Keratinocyte (primary cell): ENCODE results near the gene OMP. TPM values are rescaled to one million over a fixed set of nuclear protein-coding genes. Genes with fewer than 3 reads are reported as not detected.

Experiments used
- DNase-seq: peaks from one replicate; pipeline ENCODE4 v3.0.0-alpha.2; 2011; ENCODE audit warnings: low read depth, missing footprints, low spot score
- FAIRE-seq: peaks from 2 replicates; lab custom pipeline; 2011; peaks lifted over from hg19 to GRCh38; lab: Jason Lieb, UNC
- H2AFZ ChIP-seq: 2 replicates; pipeline ENCODE4 v1.6.0; 2012; ENCODE audit warnings: low read length, control low read depth, inconsistent platforms; ENCODE audit not compliant: control insufficient read depth
- H3K27ac ChIP-seq: 2 replicates; pipeline ENCODE4 v1.5.1; 2011; ENCODE audit warnings: low read length; ENCODE audit not compliant: control insufficient read depth, insufficient read depth
- H3K27me3 ChIP-seq: 3 replicates; pipeline ENCODE4 v1.6.0; 2011; ENCODE audit warnings: low read length; ENCODE audit not compliant: control insufficient read depth, insufficient read depth; ENCODE audit errors: extremely low read depth
- H3K36me3 ChIP-seq, 2 experiments: 2 replicates in 1 of 2; 3 replicates in 1 of 2; pipeline ENCODE4 v1.5.1; 2011; ENCODE audit warnings: low read length in 2 of 2, mild to moderate bottlenecking in 1 of 2; ENCODE audit not compliant: control insufficient read depth in 2 of 2, insufficient read depth in 2 of 2; ENCODE audit errors: extremely low read depth in 1 of 2
- H3K4me1 ChIP-seq: 3 replicates; pipeline ENCODE4 v1.5.1; 2011; ENCODE audit warnings: low read length; ENCODE audit not compliant: control insufficient read depth, insufficient read depth; ENCODE audit errors: extremely low read depth
- H3K4me2 ChIP-seq: 3 replicates; pipeline ENCODE4 v1.6.0; 2011; ENCODE audit warnings: low read depth, low read length; ENCODE audit not compliant: control insufficient read depth, insufficient read depth; ENCODE audit errors: extremely low read depth
- H3K4me3 ChIP-seq, 3 experiments: fragments of 200-600 bp in 1 of 3; sonication (generic) in 1 of 3; 2 replicates in 2 of 3; 3 replicates in 1 of 3; pipeline ENCODE4 v1.5.1; 2011 to 2016; ENCODE audit warnings: low read length in 3 of 3, mild to moderate bottlenecking in 3 of 3, control low read depth in 2 of 3, inconsistent platforms in 1 of 3, low read depth in 1 of 3, mixed read lengths in 1 of 3, mixed run types in 1 of 3, moderate library complexity in 1 of 3; ENCODE audit not compliant: control insufficient read depth in 2 of 3, insufficient read depth in 2 of 3; ENCODE audit errors: extremely low read depth in 1 of 3
- H3K79me2 ChIP-seq: 2 replicates; pipeline ENCODE4 v1.6.0; 2012; ENCODE audit warnings: low read length; ENCODE audit not compliant: control insufficient read depth, insufficient read depth
- H3K9ac ChIP-seq: 3 replicates; pipeline ENCODE4 v1.6.0; 2011; ENCODE audit warnings: low read length; ENCODE audit not compliant: control insufficient read depth, insufficient read depth; ENCODE audit errors: extremely low read depth
- H3K9me1 ChIP-seq: 3 replicates; pipeline ENCODE4 v1.6.0; 2011; ENCODE audit warnings: low read length; ENCODE audit not compliant: control insufficient read depth, insufficient read depth; ENCODE audit errors: extremely low read depth
- H3K9me3 ChIP-seq: 2 replicates; pipeline ENCODE4 v1.5.1; 2012; ENCODE audit warnings: low read depth, low read length; ENCODE audit not compliant: control insufficient read depth
- H4K20me1 ChIP-seq: 3 replicates; pipeline ENCODE4 v1.6.0; 2011; ENCODE audit warnings: low read length; ENCODE audit not compliant: control insufficient read depth, insufficient read depth; ENCODE audit errors: extremely low read depth
- CTCF ChIP-seq, 3 experiments: IDR thresholded peaks in 1 of 3; conservative IDR thresholded peaks in 1 of 3; optimal IDR thresholded peaks in 1 of 3; 2 replicates in 2 of 3; 3 replicates in 1 of 3; pipeline versions ENCODE3 to v1.5.1; 2011; ENCODE audit warnings: low read length in 3 of 3, mild to moderate bottlenecking in 3 of 3, moderate library complexity in 2 of 3, control low read depth in 1 of 3, inconsistent platforms in 1 of 3; ENCODE audit not compliant: insufficient read depth in 2 of 3; ENCODE audit errors: extremely low read depth in 1 of 3
- EZH2 ChIP-seq: IDR thresholded peaks from one replicate; pipeline ENCODE4 v1.6.1; 2012; ENCODE audit warnings: inconsistent platforms, mild to moderate bottlenecking, low read length, moderate library complexity
- dilution Hi-C: fragments of 300-500 bp; cut with MboI; formaldehyde crosslinking; loops from one replicate; pipeline ENCODE4 v1.7.0; 2020; ENCODE audit warnings: low sequenced_read_pairs; ENCODE audit not compliant: extremely low pct_ligation_motif_present
- polyA plus RNA-seq, 5 experiments: library from polyadenylated mRNA; depleted of rRNA in 3 of 5; stranded (reverse) in 3 of 5; stranded (forward) in 1 of 5; unstranded in 1 of 5; fragments of >200 nt; gene quantifications; 1 replicate in 1 of 5; 2 replicates in 3 of 5; 3 replicates in 1 of 5; pipeline versions ENCODE4 v1.2.1 to v1.2.3, GENCODE V29; 2011 to 2012; ENCODE audit warnings: missing spikeins in 2 of 5, low read depth in 1 of 5, low replicate concordance in 1 of 5

Gene OMP
- polyA plus RNA-seq, 1 donor (not counting 4 experiments of a cell fraction or from before 2014, with no cell fraction given): not detected

- Histone ChIP-seq H3K4me3 (no peak overlapping the region), H3K27ac (no peak overlapping the region), H3K36me3 (no peaks in the 10 kb centered on the region), H3K9me3 (no peaks in the 10 kb centered on the region), H3K9ac (no peak overlapping the region), H3K79me2 (no peaks in the 10 kb centered on the region), H3K4me2 (no peak overlapping the region), H3K27me3 (peaks cover 3% of the 10 kb centered on the region), H3K9me1 (no peaks in the 10 kb centered on the region), H4K20me1 (no peaks in the 10 kb centered on the region), H3K4me1 (no peaks in the 10 kb centered on the region), H2AFZ (no peak overlapping the region)
- DNase-seq (no peak), FAIRE-seq (no peak)
- dilution Hi-C loops: no loop called here
- TF ChIP-seq EZH2: no peak
These were observed 3.7 kb downstream of the OMP start for GRCh38 chr11:77106321-77106720.

GRCh38 chr11:77106759-77107158, 4.1 kb downstream of the OMP start:
- Histone ChIP-seq H4K20me1 (no peaks in the 10 kb centered on the region), H3K9ac (no peak overlapping the region), H3K4me2 (no peak overlapping the region), H3K36me3 (no peaks in the 10 kb centered on the region), H3K4me3 (no peak overlapping the region), H3K27me3 (peaks cover 3% of the 10 kb centered on the region), H3K79me2 (no peaks in the 10 kb centered on the region), H3K27ac (no peak overlapping the region), H3K9me3 (no peaks in the 10 kb centered on the region), H3K9me1 (no peaks in the 10 kb centered on the region), H2AFZ (no peak overlapping the region), H3K4me1 (no peaks in the 10 kb centered on the region)
- dilution Hi-C loops: no loop called here
- DNase-seq (no peak), FAIRE-seq (no peak)
- TF ChIP-seq EZH2: no peak
- no peak for TF ChIP-seq CTCF (optimal IDR thresholded peaks at IDR 0.05 in 1 of 3, IDR thresholded peaks at IDR 0.05 in 1 of 3, conservative IDR thresholded peaks at IDR 0.05 in 1 of 3; ENCODE audit: extremely low read depth in 1 of 3, insufficient read depth in 2 of 3, low read length in 3 of 3)

- H3K9me3 ChIP-seq: no peaks in the 10 kb centered on the region
- dilution Hi-C loops: no loop called here
- H3K9ac ChIP-seq: no peak overlapping the region
- H3K4me3 ChIP-seq: no peak overlapping the region
- peaks cover 3% of the 10 kb centered on the region for H3K27me3 ChIP-seq
- no peaks in the 10 kb centered on the region for H3K36me3 ChIP-seq
- H3K27ac ChIP-seq: no peak overlapping the region
- no peaks in the 10 kb centered on the region for H3K4me1 ChIP-seq
- DNase-seq (no peak), FAIRE-seq (no peak)
- H3K4me2 ChIP-seq: no peak overlapping the region
- no peaks in the 10 kb centered on the region for H3K9me1 ChIP-seq
- H2AFZ ChIP-seq: no peak overlapping the region
- H4K20me1 ChIP-seq: no peaks in the 10 kb centered on the region
- H3K79me2 ChIP-seq: no peaks in the 10 kb centered on the region
- no peak for TF ChIP-seq CTCF (optimal IDR thresholded peaks at IDR 0.05 in 1 of 3, IDR thresholded peaks at IDR 0.05 in 1 of 3, conservative IDR thresholded peaks at IDR 0.05 in 1 of 3; ENCODE audit: extremely low read depth in 1 of 3, insufficient read depth in 2 of 3, low read length in 3 of 3)
- TF ChIP-seq EZH2: no peak
These were observed 5.3 kb downstream of the OMP start for GRCh38 chr11:77107950-77108349.
